ENCODE measurements around the gene FOXF1.

DNA sequence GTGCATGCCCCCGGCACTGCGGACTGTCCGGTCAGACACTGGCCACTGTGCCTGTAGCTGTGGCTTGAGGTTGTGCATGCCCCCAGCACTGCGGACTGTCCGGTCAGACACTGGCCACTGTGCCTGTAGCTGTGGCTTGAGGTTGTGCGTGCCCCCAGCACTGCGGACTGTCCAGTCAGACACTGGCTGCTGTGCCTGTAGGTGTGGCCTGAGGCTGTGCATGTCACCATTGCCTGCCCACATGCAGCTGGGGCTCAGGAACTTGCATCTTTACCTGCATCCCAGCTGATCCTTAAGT lies 39.5 kb downstream of the FOXF1 start:
- TF ChIP-seq, protein P1, sequence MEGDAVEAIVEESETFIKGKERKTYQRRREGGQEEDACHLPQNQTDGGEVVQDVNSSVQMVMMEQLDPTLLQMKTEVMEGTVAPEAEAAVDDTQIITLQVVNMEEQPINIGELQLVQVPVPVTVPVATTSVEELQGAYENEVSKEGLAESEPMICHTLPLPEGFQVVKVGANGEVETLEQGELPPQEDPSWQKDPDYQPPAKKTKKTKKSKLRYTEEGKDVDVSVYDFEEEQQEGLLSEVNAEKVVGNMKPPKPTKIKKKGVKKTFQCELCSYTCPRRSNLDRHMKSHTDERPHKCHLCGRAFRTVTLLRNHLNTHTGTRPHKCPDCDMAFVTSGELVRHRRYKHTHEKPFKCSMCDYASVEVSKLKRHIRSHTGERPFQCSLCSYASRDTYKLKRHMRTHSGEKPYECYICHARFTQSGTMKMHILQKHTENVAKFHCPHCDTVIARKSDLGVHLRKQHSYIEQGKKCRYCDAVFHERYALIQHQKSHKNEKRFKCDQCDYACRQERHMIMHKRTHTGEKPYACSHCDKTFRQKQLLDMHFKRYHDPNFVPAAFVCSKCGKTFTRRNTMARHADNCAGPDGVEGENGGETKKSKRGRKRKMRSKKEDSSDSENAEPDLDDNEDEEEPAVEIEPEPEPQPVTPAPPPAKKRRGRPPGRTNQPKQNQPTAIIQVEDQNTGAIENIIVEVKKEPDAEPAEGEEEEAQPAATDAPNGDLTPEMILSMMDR (IDR thresholded peaks at IDR 0.05): no peak
- no peak for TF ChIP-seq POLR2A (IDR thresholded peaks at IDR 0.05)
- TF ChIP-seq EP300 (IDR thresholded peaks at IDR 0.05; ENCODE audit: low read depth): no peak
